CD4-positive, alpha-beta T cell treated with Interleukin-15 for 1 hour (primary cell): Measurements from ENCODE around the gene COA6.

Source experiments
- DNase-seq: peaks from one replicate; pipeline ENCODE4 v3.0.0-alpha.2; 2020

Gene COA6

GRCh38 chr1:234373064-234373958, at the start of gene COA6:
COA6 (plus strand) TSS chr1:234373456; CDS start chr1:234373467, 11 bp downstream.
- DNase-seq: peak; percentile 92

- no peak for DNase-seq
Measured at GRCh38 chr1:234324821-234325220, 48.4 kb upstream of the COA6 start.

GRCh38 chr1:234325878-234326496, 47.3 kb upstream of the COA6 start:
- DNase-seq: no peak

- DNase-seq: peak; percentile 58
Measured at GRCh38 chr1:234326497-234327366, 46.5 kb upstream of the COA6 start.

- DNase-seq: no peak
Measured at GRCh38 chr1:234327577-234328164, 45.6 kb upstream of the COA6 start.

GRCh38 chr1:234330843-234331215, 42.4 kb upstream of the COA6 start:
- DNase-seq: no peak

GRCh38 chr1:234331507-234331906, 41.7 kb upstream of the COA6 start:
- DNase-seq: peak; percentile 35

- DNase-seq: no peak
Measured at GRCh38 chr1:234336359-234336758, 36.9 kb upstream of the COA6 start.

GRCh38 chr1:234337233-234337632, 36.0 kb upstream of the COA6 start:
- no peak for DNase-seq

GRCh38 chr1:234340528-234340927, 32.7 kb upstream of the COA6 start:
- no peak for DNase-seq

- no peak for DNase-seq
Measured at GRCh38 chr1:234342774-234343173, 30.5 kb upstream of the COA6 start.

- DNase-seq: no peak
Measured at GRCh38 chr1:234345237-234345636, 28.0 kb upstream of the COA6 start.

GRCh38 chr1:234348964-234349363, 24.3 kb upstream of the COA6 start:
- DNase-seq: no peak

GRCh38 chr1:234355782-234356510, 17.3 kb upstream of the COA6 start:
- DNase-seq: no peak

- DNase-seq: peak; percentile 62
Measured at GRCh38 chr1:234356615-234357269, 16.5 kb upstream of the COA6 start.

GRCh38 chr1:234357831-234358230, 15.4 kb upstream of the COA6 start:
- no peak for DNase-seq

- no peak for DNase-seq
Measured at GRCh38 chr1:234361102-234361603, 12.1 kb upstream of the COA6 start.

- DNase-seq: no peak
Measured at GRCh38 chr1:234362558-234362957, 10.7 kb upstream of the COA6 start.

- no peak for DNase-seq
Measured at GRCh38 chr1:234368320-234369032, 4.8 kb upstream of the COA6 start.

- DNase-seq: no peak
Measured at GRCh38 chr1:234369033-234369430, 4.2 kb upstream of the COA6 start.

- DNase-seq: no peak
Measured at GRCh38 chr1:234369784-234370183, 3.5 kb upstream of the COA6 start.
